Astrocyte (in vitro differentiated cells and primary cell): ENCODE measurements around the gene STK32A. TPM values are rescaled to one million over a fixed set of nuclear protein-coding genes. Genes with fewer than 3 reads are reported as not detected.

Experiments
- DNase-seq: peaks from one replicate; pipeline ENCODE4 v3.0.0-alpha.2; 2010; ENCODE audit warnings: low read depth
- FAIRE-seq: peaks from 2 replicates; lab custom pipeline; 2011; peaks lifted over from hg19 to GRCh38; lab: Jason Lieb, UNC
- H2AFZ ChIP-seq: 2 replicates; pipeline ENCODE4 v1.6.0; 2012; ENCODE audit warnings: low read depth, low read length, inconsistent platforms
- H3K27ac ChIP-seq: 2 replicates; pipeline ENCODE4 v1.5.1; 2011; ENCODE audit warnings: low read depth, low read length, inconsistent platforms
- H3K27me3 ChIP-seq: 2 replicates; pipeline ENCODE4 v1.6.0; 2011; ENCODE audit warnings: low read length, inconsistent platforms; ENCODE audit not compliant: insufficient read depth
- H3K36me3 ChIP-seq: 2 replicates; pipeline ENCODE4 v1.5.1; 2011; ENCODE audit warnings: low read length, inconsistent platforms; ENCODE audit not compliant: insufficient read depth
- H3K4me1 ChIP-seq: 2 replicates; pipeline ENCODE4 v1.5.1; 2011; ENCODE audit warnings: low read length, inconsistent platforms; ENCODE audit not compliant: insufficient read depth
- H3K4me2 ChIP-seq: 2 replicates; pipeline ENCODE4 v1.6.0; 2012; ENCODE audit warnings: low read length, inconsistent platforms
- H3K4me3 ChIP-seq: 2 replicates; pipeline ENCODE4 v1.5.1; 2011; ENCODE audit warnings: low read depth, mild to moderate bottlenecking, low read length, inconsistent platforms; ENCODE audit not compliant: insufficient read depth
- H3K79me2 ChIP-seq: 2 replicates; pipeline ENCODE4 v1.6.0; 2012; ENCODE audit warnings: mild to moderate bottlenecking, low read length, inconsistent platforms; ENCODE audit not compliant: insufficient read depth
- H3K9ac ChIP-seq: 2 replicates; pipeline ENCODE4 v1.6.0; 2012; ENCODE audit warnings: mild to moderate bottlenecking, low read length, inconsistent platforms
- H3K9me3 ChIP-seq: 2 replicates; pipeline ENCODE4 v1.5.1; 2012; ENCODE audit warnings: low read depth, mild to moderate bottlenecking, low read length, inconsistent platforms; ENCODE audit not compliant: insufficient read depth
- H4K20me1 ChIP-seq: 2 replicates; pipeline ENCODE4 v1.6.0; 2012; ENCODE audit warnings: low read length, inconsistent platforms; ENCODE audit not compliant: insufficient read depth
- H3K27ac Mint-ChIP-seq: one replicate; pipeline ENCODE4 v1.8.0; 2021; ENCODE audit warnings: mild to moderate bottlenecking, mixed read lengths; ENCODE audit not compliant: unreplicated experiment
- H3K27me3 Mint-ChIP-seq: one replicate; pipeline ENCODE4 v1.8.0; 2021; ENCODE audit warnings: low read depth, mixed read lengths; ENCODE audit not compliant: unreplicated experiment
- H3K36me3 Mint-ChIP-seq: one replicate; pipeline ENCODE4 v1.8.0; 2021; ENCODE audit warnings: low read depth, mixed read lengths; ENCODE audit not compliant: unreplicated experiment
- H3K4me1 Mint-ChIP-seq: one replicate; pipeline ENCODE4 v1.8.0; 2021; ENCODE audit warnings: low read depth, mixed read lengths; ENCODE audit not compliant: unreplicated experiment
- H3K4me3 Mint-ChIP-seq: one replicate; pipeline ENCODE4 v1.8.0; 2021; ENCODE audit warnings: mild to moderate bottlenecking, moderate library complexity, mixed read lengths; ENCODE audit not compliant: unreplicated experiment
- H3K9me3 Mint-ChIP-seq: one replicate; pipeline ENCODE4 v1.8.0; 2021; ENCODE audit warnings: mild to moderate bottlenecking, mixed read lengths; ENCODE audit not compliant: unreplicated experiment
- CTCF ChIP-seq: IDR thresholded peaks from 2 replicates; pipeline ENCODE4 v1.5.1; 2011; ENCODE audit warnings: low read depth, mild to moderate bottlenecking, inconsistent platforms, low read length, moderate library complexity; ENCODE audit not compliant: insufficient read depth
- EZH2 ChIP-seq: IDR thresholded peaks from 2 replicates; pipeline ENCODE4 v1.6.1; 2012; ENCODE audit warnings: mild to moderate bottlenecking, low read length, inconsistent platforms; ENCODE audit not compliant: insufficient read depth
- total RNA-seq: library from RNA; stranded (reverse); gene quantifications from 2 replicates; pipeline ENCODE4 v1.2.1, GENCODE V29; 2021

The STK32A gene
- total RNA-seq, 1 donor from 2014 or later, result 0.25 TPM

DNA sequence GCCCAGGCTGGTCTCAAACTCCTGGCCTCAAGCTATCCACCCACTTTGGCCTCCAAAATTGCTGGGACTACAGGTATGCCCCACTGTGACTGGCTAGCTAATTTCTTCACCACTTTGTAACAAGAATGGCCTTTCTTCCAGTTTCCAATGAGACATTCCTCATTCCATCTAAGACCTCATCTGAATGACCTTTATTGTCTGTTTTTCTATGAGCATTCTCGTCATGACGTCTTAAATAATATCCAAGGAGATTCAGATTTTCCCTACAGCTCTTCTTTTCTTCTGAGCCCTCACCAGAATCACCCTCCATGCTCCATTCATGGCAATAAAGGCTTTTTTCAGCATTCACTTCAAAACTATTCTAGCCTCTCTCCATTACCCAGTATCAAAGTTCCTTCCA is 30.2 kb upstream of the STK32A start:
- Histone ChIP-seq H3K9ac (no peak overlapping the region), H3K9me3 (no peaks in the 10 kb centered on the region), H4K20me1 (no peaks in the 10 kb centered on the region), H3K27me3 (no peaks in the 10 kb centered on the region), H3K4me3 (no peak overlapping the region), H2AFZ (no peak overlapping the region), H3K27ac (no peak overlapping the region), H3K4me2 (no peak overlapping the region), H3K4me1 (no peaks in the 10 kb centered on the region), H3K79me2 (no peaks in the 10 kb centered on the region), H3K36me3 (no peaks in the 10 kb centered on the region)
- H3K4me1 Mint-ChIP-seq, result peaks cover 6% of the 10 kb centered on the region
- no peak overlapping the region for H3K4me3 Mint-ChIP-seq
- H3K27ac Mint-ChIP-seq, result no peak overlapping the region
- H3K27me3 Mint-ChIP-seq, result no peaks in the 10 kb centered on the region
- H3K9me3 Mint-ChIP-seq, result peaks cover 10% of the 10 kb centered on the region
- TF ChIP-seq EZH2, result no peak
- TF ChIP-seq CTCF, result no peak
- peaks cover 2% of the 10 kb centered on the region for H3K36me3 Mint-ChIP-seq
- DNase-seq (no peak), FAIRE-seq (no peak)

DNA sequence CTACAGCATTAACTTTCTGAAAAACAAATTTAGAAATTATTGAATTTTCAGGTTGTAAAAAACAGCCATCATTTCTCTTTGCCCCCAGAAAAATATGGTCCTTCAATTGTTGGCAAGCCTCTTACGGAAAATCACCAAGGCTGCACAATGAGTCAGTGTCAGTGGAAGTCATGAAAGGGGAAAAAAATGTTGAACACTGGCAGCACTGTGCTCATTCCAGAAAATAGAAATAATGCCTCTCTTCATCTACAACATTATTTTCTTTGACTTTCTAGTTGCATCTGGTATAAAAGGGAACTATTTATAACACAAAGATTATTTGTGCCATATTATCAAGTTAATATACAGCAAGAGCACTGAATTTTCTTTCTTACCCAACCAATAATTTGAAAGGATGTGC is 26.7 kb upstream of the STK32A start:
- Mint-ChIP-seq H3K27ac (no peak overlapping the region), H3K4me3 (no peak overlapping the region), H3K4me1 (peaks cover 6% of the 10 kb centered on the region), H3K36me3 (peaks cover 2% of the 10 kb centered on the region), H3K9me3 (peaks cover 9% of the 10 kb centered on the region), H3K27me3 (no peaks in the 10 kb centered on the region)
- FAIRE-seq (no peak), DNase-seq (peak; percentile 50)
- Histone ChIP-seq H3K9me3 (no peaks in the 10 kb centered on the region), H3K27me3 (no peaks in the 10 kb centered on the region), H3K4me2 (no peak overlapping the region), H3K27ac (no peak overlapping the region), H3K9ac (no peak overlapping the region), H2AFZ (no peak overlapping the region), H3K4me3 (no peak overlapping the region), H3K36me3 (no peaks in the 10 kb centered on the region), H4K20me1 (no peaks in the 10 kb centered on the region), H3K4me1 (no peaks in the 10 kb centered on the region), H3K79me2 (no peaks in the 10 kb centered on the region)
- no peak for TF ChIP-seq EZH2
- TF ChIP-seq CTCF, result no peak

DNA sequence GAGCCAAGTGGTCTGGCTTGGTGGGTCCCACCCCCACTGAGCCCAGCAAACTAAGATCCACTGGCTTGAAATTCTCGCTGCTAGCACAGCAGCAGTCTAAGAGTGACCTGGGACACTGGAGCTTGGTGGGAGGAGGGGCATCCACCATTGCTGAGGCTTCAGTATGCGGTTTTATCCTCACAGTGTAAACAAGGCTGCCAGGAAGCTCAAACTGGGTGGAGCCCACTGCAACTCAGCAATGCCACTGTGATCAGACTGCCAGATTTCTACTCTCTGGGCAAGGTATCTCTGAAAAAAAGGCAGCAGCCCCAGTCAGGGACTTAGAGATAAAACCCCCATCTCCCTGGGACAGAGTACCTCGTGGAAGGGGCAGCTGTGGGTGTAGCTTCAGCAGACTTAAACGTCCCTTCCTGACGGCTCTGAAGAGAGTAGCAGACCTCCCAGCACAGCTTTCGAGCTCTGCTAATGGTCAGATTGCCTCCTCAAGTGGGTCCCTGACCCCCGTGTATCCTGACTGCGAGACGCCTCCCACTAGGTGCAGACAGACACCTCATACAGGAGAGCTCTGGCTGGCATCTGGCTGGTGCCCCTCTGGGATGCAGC is 18.2 kb upstream of the STK32A start:
- TF ChIP-seq CTCF (no peak), EZH2 (no peak)
- Mint-ChIP-seq H3K4me3 (no peak overlapping the region), H3K9me3 (peaks cover 2% of the 10 kb centered on the region), H3K4me1 (peaks cover 3% of the 10 kb centered on the region), H3K27me3 (peaks cover 2% of the 10 kb centered on the region), H3K36me3 (no peaks in the 10 kb centered on the region), H3K27ac (no peak overlapping the region)
- Histone ChIP-seq H2AFZ (peak overlapping the region; percentile 34), H3K27ac (no peak overlapping the region), H3K4me2 (no peak overlapping the region), H3K27me3 (no peaks in the 10 kb centered on the region), H3K4me1 (peaks cover 4% of the 10 kb centered on the region), H4K20me1 (no peaks in the 10 kb centered on the region), H3K36me3 (no peaks in the 10 kb centered on the region), H3K9ac (no peak overlapping the region), H3K9me3 (no peaks in the 10 kb centered on the region), H3K79me2 (no peaks in the 10 kb centered on the region), H3K4me3 (no peak overlapping the region)
- peak; percentile 14 for DNase-seq
- no peak for FAIRE-seq
